ENCODE measurements around the gene ENC1. TPM values are rescaled to one million over a fixed set of nuclear protein-coding genes. Genes with fewer than 3 reads are reported as not detected.

ENC1 gene
- polyA plus RNA-seq, 1 of the 3 experiments (the other 2 are of a cell fraction), result 20.3 TPM

- no peak overlapping the region for H3K4me3 ChIP-seq (ENCODE audit: low read depth in 2 of 2, low read length in 1 of 2)
- 63% methylated on average over 2 of the region's 3 CpGs for WGBS (ENCODE audit: low lambda C conversion rate)
- H3K27ac ChIP-seq (ENCODE audit: low read depth in 2 of 2, low read length in 1 of 2), result no peak overlapping the region
- H2AFZ ChIP-seq (ENCODE audit: low read depth), result no peak overlapping the region
- no peaks in the 10 kb centered on the region for H3K36me3 ChIP-seq (replicated peaks in 1 of 2; ENCODE audit: control insufficient read depth in 1 of 2, insufficient read depth in 2 of 2, low read length in 1 of 2)
- TF ChIP-seq RAD21 (IDR thresholded peaks at IDR 0.05; ENCODE audit: low read length) (no peak), FOSL2 (IDR thresholded peaks at IDR 0.05; ENCODE audit: borderline replicate concordance, low read depth) (no peak)
- H3K4me1 ChIP-seq (ENCODE audit: control insufficient read depth in 1 of 2, insufficient read depth in 2 of 2, low read depth in 1 of 2, low read length in 1 of 2), result peaks cover 0 to 20% of the 10 kb centered on the region in 2 experiments; a peak in 1 of 4 replicates
- no peaks in the 10 kb centered on the region for H4K20me1 ChIP-seq (ENCODE audit: insufficient read depth)
- H3K9me3 ChIP-seq, result no peaks in the 10 kb centered on the region
- no peaks in the 10 kb centered on the region for H3K27me3 ChIP-seq (ENCODE audit: insufficient read depth)
- H3K9me2 ChIP-seq, result no peaks in the 10 kb centered on the region
- no peak overlapping the region for H3K9ac ChIP-seq
- H3F3A ChIP-seq (replicated peaks; ENCODE audit: insufficient read depth), result peaks cover 18% of the 10 kb centered on the region
- DNase-seq, result no peak
- POLR2A ChIA-PET, result no interaction called here
- H3K4me2 ChIP-seq, result no peak overlapping the region
- no peaks in the 10 kb centered on the region for H3K79me2 ChIP-seq (ENCODE audit: insufficient read depth)
- CTCF ChIA-PET, result no interaction called here
Observed at GRCh38 chr5:74580729-74581109, 59.8 kb downstream of the ENC1 start.

GRCh38 chr5:74579215-74579614, 61.3 kb downstream of the ENC1 start:
- Histone ChIP-seq H3K27me3 (ENCODE audit: insufficient read depth) (no peaks in the 10 kb centered on the region), H3K4me3 (ENCODE audit: low read depth in 2 of 2, low read length in 1 of 2) (no peak overlapping the region), H3K36me3 (replicated peaks in 1 of 2; ENCODE audit: control insufficient read depth in 1 of 2, insufficient read depth in 2 of 2, low read length in 1 of 2) (no peaks in the 10 kb centered on the region), H3K9me3 (no peaks in the 10 kb centered on the region), H3K4me1 (ENCODE audit: control insufficient read depth in 1 of 2, insufficient read depth in 2 of 2, low read depth in 1 of 2, low read length in 1 of 2) (peaks cover 0 to 28% of the 10 kb centered on the region in 2 experiments; a peak in 1 of 4 replicates), H3F3A (replicated peaks; ENCODE audit: insufficient read depth) (peaks cover 25% of the 10 kb centered on the region), H3K4me2 (no peak overlapping the region), H3K9ac (no peak overlapping the region), H2AFZ (ENCODE audit: low read depth) (no peak overlapping the region), H3K27ac (ENCODE audit: low read depth in 2 of 2, low read length in 1 of 2) (no peak overlapping the region), H4K20me1 (ENCODE audit: insufficient read depth) (no peaks in the 10 kb centered on the region), H3K79me2 (ENCODE audit: insufficient read depth) (no peaks in the 10 kb centered on the region), H3K9me2 (no peaks in the 10 kb centered on the region)
- DNase-seq, result no peak
- POLR2A ChIA-PET, result no interaction called here
- WGBS (ENCODE audit: low lambda C conversion rate), result 97% methylated on average over 9 of the region's 9 CpGs
- CTCF ChIA-PET, result interaction anchor here (1.0 kb wide), 1 partner anchor 64 kb away, joined by 3 read pairs; no protein-coding TSS in a partner anchor
- TF ChIP-seq TAF1 (IDR thresholded peaks at IDR 0.05; ENCODE audit: borderline replicate concordance, low read depth, low read length) (no peak), CTCF (IDR thresholded peaks at IDR 0.05) (no peak), CHD2 (IDR thresholded peaks at IDR 0.05; ENCODE audit: low read length, partially characterized antibody) (no peak), GABPA (IDR thresholded peaks at IDR 0.05; ENCODE audit: low read depth) (no peak), FOXJ3 (CRISPR knock-in tag; IDR thresholded peaks at IDR 0.05) (no peak), ELF1 (IDR thresholded peaks at IDR 0.05) (no peak), USF2 (IDR thresholded peaks at IDR 0.05; ENCODE audit: borderline replicate concordance, low read depth, low read length) (no peak)
- TF ChIP-seq, protein P1, sequence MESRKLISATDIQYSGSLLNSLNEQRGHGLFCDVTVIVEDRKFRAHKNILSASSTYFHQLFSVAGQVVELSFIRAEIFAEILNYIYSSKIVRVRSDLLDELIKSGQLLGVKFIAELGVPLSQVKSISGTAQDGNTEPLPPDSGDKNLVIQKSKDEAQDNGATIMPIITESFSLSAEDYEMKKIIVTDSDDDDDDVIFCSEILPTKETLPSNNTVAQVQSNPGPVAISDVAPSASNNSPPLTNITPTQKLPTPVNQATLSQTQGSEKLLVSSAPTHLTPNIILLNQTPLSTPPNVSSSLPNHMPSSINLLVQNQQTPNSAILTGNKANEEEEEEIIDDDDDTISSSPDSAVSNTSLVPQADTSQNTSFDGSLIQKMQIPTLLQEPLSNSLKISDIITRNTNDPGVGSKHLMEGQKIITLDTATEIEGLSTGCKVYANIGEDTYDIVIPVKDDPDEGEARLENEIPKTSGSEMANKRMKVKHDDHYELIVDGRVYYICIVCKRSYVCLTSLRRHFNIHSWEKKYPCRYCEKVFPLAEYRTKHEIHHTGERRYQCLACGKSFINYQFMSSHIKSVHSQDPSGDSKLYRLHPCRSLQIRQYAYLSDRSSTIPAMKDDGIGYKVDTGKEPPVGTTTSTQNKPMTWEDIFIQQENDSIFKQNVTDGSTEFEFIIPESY (IDR thresholded peaks at IDR 0.05; ENCODE audit: borderline replicate concordance, low read depth), result no peak
